ENCODE measurements around the gene MRPL28. TPM values are rescaled to one million over a fixed set of nuclear protein-coding genes. Genes with fewer than 3 reads are reported as not detected.
A peak's percentile ranks its signal among the peaks of the same experiment; 100 is the strongest.

MRPL28 gene
- total RNA-seq, 6 donors from 2014 or later, result 48.8 to 83.9 (median 58.4) TPM

- TF ChIP-seq EP300 (IDR thresholded peaks at IDR 0.05) (no peak), CTCF (IDR thresholded peaks at IDR 0.05) (no peak), POLR2A (IDR thresholded peaks at IDR 0.05) (no peak), POLR2AphosphoS5 (IDR thresholded peaks at IDR 0.05) (no peak)
- Histone ChIP-seq H3K4me3 (peak overlapping the region in 3 of 4 donors; percentile 25 to 36 (median 35)), H3K27me3 (no peaks in the 10 kb centered on the region), H3K27ac (peak overlapping the region; percentile 19 to 88 (median 50)), H3K4me1 (peaks cover 38 to 59% (median 47%) of the 10 kb centered on the region in 4 donors), H3K9me3 (no peaks in the 10 kb centered on the region), H3K36me3 (no peaks in the 10 kb centered on the region)
- 41 to 53% methylated on average over 38 to 51 of the region's 55 CpGs for WGBS, 2 donors
- DNase-seq (peak in 1 of 2 donors; percentile 89), ATAC-seq (ENCODE audit: low FRiP score in 2 of 2) (no peak)
Measured at GRCh38 chr16:324451-325334, 45.6 kb downstream of the MRPL28 start.

GRCh38 chr16:324201-324450, 46.2 kb downstream of the MRPL28 start:
- peaks cover 38 to 59% (median 47%) of the 10 kb centered on the region in 4 donors for H3K4me1 ChIP-seq
- WGBS, 2 donors, result 90% methylated on average over 15 to 17 of the region's 17 CpGs
- TF ChIP-seq EP300 (IDR thresholded peaks at IDR 0.05) (no peak), CTCF (IDR thresholded peaks at IDR 0.05) (no peak)
- DNase-seq, result no peak
- peaks cover 0 to under 1% (median under 1%) of the 10 kb centered on the region in 4 donors for H3K36me3 ChIP-seq
- H3K27me3 ChIP-seq, result no peaks in the 10 kb centered on the region
- H3K27ac ChIP-seq, result peak overlapping the region in 2 of 4 donors; percentile 72 to 88
- no peaks in the 10 kb centered on the region for H3K9me3 ChIP-seq
- no peak overlapping the region for H3K4me3 ChIP-seq
- no peak for ATAC-seq (ENCODE audit: low FRiP score in 2 of 2)

GRCh38 chr16:322476-323143, 47.7 kb downstream of the MRPL28 start:
- 96 to 97% methylated on average over 12 to 13 of the region's 13 CpGs for WGBS, 2 donors
- H3K36me3 ChIP-seq, result peaks cover 5 to 13% (median 9%) of the 10 kb centered on the region in 4 donors

GRCh38 chr16:321532-321931, 48.8 kb downstream of the MRPL28 start:
- WGBS, 2 donors, result 79 to 86% methylated on average over 9 of the region's 9 CpGs
- DNase-seq (no peak), ATAC-seq (ENCODE audit: low FRiP score in 2 of 2) (no peak)
- Histone ChIP-seq H3K4me3 (no peak overlapping the region), H3K9me3 (no peaks in the 10 kb centered on the region), H3K4me1 (peaks cover 16 to 37% (median 24%) of the 10 kb centered on the region in 4 donors), H3K36me3 (peaks cover 5 to 13% (median 9%) of the 10 kb centered on the region in 4 donors), H3K27me3 (no peaks in the 10 kb centered on the region), H3K27ac (peak overlapping the region in 2 of 4 donors; percentile 16 to 17)
- TF ChIP-seq POLR2AphosphoS5 (IDR thresholded peaks at IDR 0.05) (no peak), POLR2A (IDR thresholded peaks at IDR 0.05) (no peak), EP300 (IDR thresholded peaks at IDR 0.05) (no peak), CTCF (IDR thresholded peaks at IDR 0.05) (no peak)

More at GRCh38 chr16:322476-323143, 47.7 kb downstream of the MRPL28 start:
- no peaks in the 10 kb centered on the region for H3K9me3 ChIP-seq
- DNase-seq (no peak), ATAC-seq (ENCODE audit: low FRiP score in 2 of 2) (no peak)
- no peaks in the 10 kb centered on the region for H3K27me3 ChIP-seq
- no peak for TF ChIP-seq POLR2A (IDR thresholded peaks at IDR 0.05)
- TF ChIP-seq POLR2AphosphoS5 (IDR thresholded peaks at IDR 0.05), result no peak
- no peak for TF ChIP-seq EP300 (IDR thresholded peaks at IDR 0.05)
- no peak for TF ChIP-seq CTCF (IDR thresholded peaks at IDR 0.05)
- no peak overlapping the region for H3K27ac ChIP-seq
- H3K4me1 ChIP-seq, result peaks cover 26 to 48% (median 35%) of the 10 kb centered on the region in 4 donors
- no peak overlapping the region for H3K4me3 ChIP-seq
